Kidney (tissue), 14 donors: ENCODE data around the gene DNM1. TPM values are rescaled to one million over a fixed set of nuclear protein-coding genes. Genes with fewer than 3 reads are reported as not detected.

Experiments
- DNase-seq, 5 donors: peaks; one replicate each; pipeline ENCODE4 v3.0.0-alpha.2; 2013 to 2020
- FAIRE-seq: peaks from 2 replicates; lab custom pipeline; 2012; peaks lifted over from hg19 to GRCh38; lab: Jason Lieb, UNC
- H3K27ac ChIP-seq, 2 donors: one replicate each; pipeline ENCODE4 v1.7.0; 2013; ENCODE audit warnings: low read depth in 2 of 2, low read length in 2 of 2, inconsistent platforms in 1 of 2
- H3K27me3 ChIP-seq: one replicate; pipeline ENCODE4 v1.7.1; 2013; ENCODE audit warnings: low read length, inconsistent platforms; ENCODE audit not compliant: control insufficient read depth, insufficient read depth
- H3K36me3 ChIP-seq, 3 donors: one replicate each; pipeline versions ENCODE4 v1.7.0 to v1.7.1; 2013; ENCODE audit warnings: low read length in 3 of 3, control low read depth in 1 of 3, inconsistent platforms in 1 of 3; ENCODE audit not compliant: insufficient read depth in 3 of 3, control insufficient read depth in 2 of 3
- H3K4me1 ChIP-seq, 3 donors: one replicate each; pipeline versions ENCODE4 v1.7.0 to v1.7.1; 2013; ENCODE audit warnings: low read length in 3 of 3, inconsistent platforms in 1 of 3, low read depth in 1 of 3; ENCODE audit not compliant: control insufficient read depth in 2 of 3, insufficient read depth in 2 of 3
- H3K4me3 ChIP-seq, 3 donors: one replicate each; pipeline versions ENCODE4 v1.7.0 to v1.8.1; 2013; ENCODE audit warnings: low read length in 3 of 3, control low read depth in 1 of 3, inconsistent platforms in 1 of 3
- H3K9ac ChIP-seq, 3 donors: one replicate each; pipeline versions ENCODE4 v1.7.0 to v1.7.1; 2013; ENCODE audit warnings: low read length in 3 of 3, control low read depth in 1 of 3, inconsistent platforms in 1 of 3
- H3K9me3 ChIP-seq, 3 donors: one replicate each; pipeline versions ENCODE4 v1.7.0 to v1.7.1; 2013; ENCODE audit warnings: low read length in 3 of 3, control low read depth in 1 of 3, inconsistent platforms in 1 of 3; ENCODE audit not compliant: control insufficient read depth in 2 of 3, insufficient read depth in 1 of 3
- intact Hi-C: fragments of 100-400 bp; cut with DNase I; formaldehyde crosslinking; loops from one replicate; pipeline ENCODE4 v1.11.1; 2022
- polyA plus RNA-seq: library from polyadenylated mRNA; stranded (reverse); fragments of 350-450 nt; fragmentation: Illumina TruSeq; extraction: RNeasy Lipid Tissue Mini Kit (QIAGEN cat#74804); gene quantifications from one replicate; pipeline ENCODE4 v1.2.3, GENCODE V29; 2014; ENCODE audit warnings: low read depth, low replicate concordance; ENCODE audit not compliant: insufficient read depth
- total RNA-seq: library from RNA; stranded (reverse); fragmentation: NEBNext Ultra II Directional; extraction: Animal tissue kit (Norgen Biotek cat#: 25700); gene quantifications from one replicate; pipeline ENCODE4 v1.2.1, GENCODE V29; 2021
- TF ChIP-seq, protein P1 (sequence below): IDR thresholded peaks from 3 replicates; pipeline ENCODE4 v1.5.1; 2012; ENCODE audit warnings: mild to moderate bottlenecking, moderate library complexity, borderline replicate concordance; ENCODE audit not compliant: insufficient read depth; ENCODE audit errors: extremely low read depth
- donor health status: control.
- donor health status: control.
- donor health status: control.
- donor health status: control.
- donor health status: control.
- donor health status: DM: yes; HTN: yes; CAD: no.
- donor health status: Normal renal cell carcinoma (clear cell type).

Gene DNM1
- total and polyA plus RNA-seq, 2 donors from 2014 or later: 7.3 to 22.6 TPM

DNA sequence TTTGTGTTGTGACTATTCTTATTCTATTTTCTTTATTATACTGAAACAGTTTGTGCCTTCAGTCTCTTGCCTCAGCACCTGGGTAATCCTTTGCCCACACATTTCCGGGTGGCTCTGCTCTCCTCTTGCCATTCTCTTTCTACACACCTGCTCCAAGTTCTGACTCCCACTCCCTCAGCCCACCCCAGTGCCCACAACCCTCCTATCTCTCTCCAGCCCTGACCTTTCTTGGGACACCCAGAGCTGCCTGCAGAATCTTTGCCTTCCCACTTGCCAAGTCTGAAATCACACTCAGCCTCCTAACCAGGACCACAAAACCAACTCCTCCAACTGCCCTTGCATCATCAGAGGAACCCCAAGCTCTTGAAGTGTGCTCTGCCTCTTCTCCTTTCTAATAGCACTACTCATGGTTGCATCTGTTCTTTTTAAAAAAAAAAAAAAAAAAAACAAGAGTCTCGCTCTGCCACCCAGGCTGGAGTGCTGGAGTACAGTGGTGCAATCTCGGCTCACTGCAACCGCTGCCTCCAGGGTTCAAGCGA is 77.0 kb downstream of the DNM1 start:
- Histone ChIP-seq H3K9ac (no peak overlapping the region), H3K4me1 (peaks cover 0 to 9% (median 3%) of the 10 kb centered on the region in 3 donors), H3K36me3 (peaks cover 0 to under 1% (median 0%) of the 10 kb centered on the region in 3 donors), H3K9me3 (no peaks in the 10 kb centered on the region), H3K27me3 (no peaks in the 10 kb centered on the region), H3K4me3 (no peak overlapping the region), H3K27ac (no peak overlapping the region)
- intact Hi-C loops: no loop called here
- DNase-seq (no peak), FAIRE-seq (no peak)
- TF ChIP-seq, protein P1, sequence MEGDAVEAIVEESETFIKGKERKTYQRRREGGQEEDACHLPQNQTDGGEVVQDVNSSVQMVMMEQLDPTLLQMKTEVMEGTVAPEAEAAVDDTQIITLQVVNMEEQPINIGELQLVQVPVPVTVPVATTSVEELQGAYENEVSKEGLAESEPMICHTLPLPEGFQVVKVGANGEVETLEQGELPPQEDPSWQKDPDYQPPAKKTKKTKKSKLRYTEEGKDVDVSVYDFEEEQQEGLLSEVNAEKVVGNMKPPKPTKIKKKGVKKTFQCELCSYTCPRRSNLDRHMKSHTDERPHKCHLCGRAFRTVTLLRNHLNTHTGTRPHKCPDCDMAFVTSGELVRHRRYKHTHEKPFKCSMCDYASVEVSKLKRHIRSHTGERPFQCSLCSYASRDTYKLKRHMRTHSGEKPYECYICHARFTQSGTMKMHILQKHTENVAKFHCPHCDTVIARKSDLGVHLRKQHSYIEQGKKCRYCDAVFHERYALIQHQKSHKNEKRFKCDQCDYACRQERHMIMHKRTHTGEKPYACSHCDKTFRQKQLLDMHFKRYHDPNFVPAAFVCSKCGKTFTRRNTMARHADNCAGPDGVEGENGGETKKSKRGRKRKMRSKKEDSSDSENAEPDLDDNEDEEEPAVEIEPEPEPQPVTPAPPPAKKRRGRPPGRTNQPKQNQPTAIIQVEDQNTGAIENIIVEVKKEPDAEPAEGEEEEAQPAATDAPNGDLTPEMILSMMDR: no peak

DNA sequence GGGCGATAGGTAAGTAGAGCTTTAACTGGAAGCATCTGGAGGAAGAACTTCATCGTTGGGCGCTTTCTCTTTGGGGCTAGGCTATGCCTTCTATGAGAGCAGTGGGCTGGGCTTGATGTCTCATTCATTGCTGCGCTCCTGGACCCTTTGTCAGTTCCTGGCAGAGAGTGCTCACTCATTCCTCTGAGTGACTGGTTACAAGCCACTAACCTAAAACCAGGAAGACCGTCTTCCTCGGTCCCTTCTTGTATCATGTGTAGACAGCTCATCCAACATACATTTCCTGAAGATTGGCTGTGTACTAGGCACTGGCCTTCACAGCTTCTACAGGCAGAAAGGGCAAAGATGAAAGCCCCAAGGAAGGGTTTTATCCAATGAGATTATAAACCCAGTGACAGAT is 79.3 kb downstream of the DNM1 start:
- H3K27ac ChIP-seq: no peak overlapping the region
- DNase-seq (no peak), FAIRE-seq (no peak)
- no peak overlapping the region for H3K9ac ChIP-seq
- H3K4me1 ChIP-seq: peaks cover 0 to 3% (median 0%) of the 10 kb centered on the region in 3 donors
- H3K4me3 ChIP-seq: no peak overlapping the region
- intact Hi-C loops: no loop called here
- no peaks in the 10 kb centered on the region for H3K27me3 ChIP-seq
- H3K36me3 ChIP-seq: peaks cover 0 to 6% (median 3%) of the 10 kb centered on the region in 3 donors
- TF ChIP-seq, protein P1: no peak
- no peaks in the 10 kb centered on the region for H3K9me3 ChIP-seq

DNA sequence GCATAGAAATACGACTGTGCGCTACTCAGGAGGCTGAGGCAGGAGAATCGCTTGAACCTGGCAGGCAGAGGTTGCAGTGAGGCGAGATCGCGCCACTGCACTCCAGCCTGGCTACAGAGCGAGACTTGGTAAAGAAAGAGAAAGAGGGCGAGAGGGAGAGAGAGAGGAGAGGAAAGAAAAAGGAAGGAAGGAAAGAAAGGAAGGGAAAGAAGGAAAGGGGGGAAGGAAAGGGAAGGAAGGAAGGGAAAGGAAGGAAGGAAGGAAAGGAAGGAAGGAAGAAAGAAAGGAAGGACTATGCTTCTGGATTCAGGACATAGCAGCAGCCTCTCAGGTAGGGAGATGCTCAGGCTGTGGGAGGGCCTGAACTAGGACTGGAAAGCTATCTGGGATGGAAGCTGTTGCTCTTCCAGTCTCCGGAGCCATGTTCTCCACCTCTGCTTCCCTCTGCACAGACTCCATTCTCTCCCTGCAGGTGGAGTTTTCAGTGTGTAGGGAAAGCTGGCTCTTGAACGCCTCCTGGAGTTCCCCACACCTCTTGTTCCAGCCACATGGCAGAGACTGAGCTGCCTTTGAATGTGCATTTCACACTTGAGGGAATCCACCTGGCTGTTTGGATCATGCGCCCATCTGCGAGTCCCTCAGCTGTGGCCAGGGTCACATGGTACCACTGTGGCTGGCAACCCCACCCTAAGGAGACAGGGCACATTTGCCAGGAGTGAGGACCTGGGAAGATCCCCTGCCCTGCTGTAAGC is 82.0 kb downstream of the DNM1 start:
- no peak for FAIRE-seq
- Histone ChIP-seq H3K9me3 (no peaks in the 10 kb centered on the region), H3K36me3 (peaks cover 0 to 14% (median 6%) of the 10 kb centered on the region in 3 donors), H3K4me3 (no peak overlapping the region), H3K4me1 (no peaks in the 10 kb centered on the region), H3K27me3 (no peaks in the 10 kb centered on the region), H3K9ac (no peak overlapping the region), H3K27ac (no peak overlapping the region)
- peak in 3 of 5 donors; percentile 12 to 45 (median 25) for DNase-seq
- TF ChIP-seq, protein P1: no peak
- intact Hi-C loops: no loop called here
